GM19025 (cell line): ENCODE data around the gene CHURC1.

Experiments used
- ATAC-seq: cut with Tn5 transposase; IDR thresholded peaks from one replicate; pipeline ENCODE4 v1.9.1; 2021; ENCODE audit warnings: mild to moderate bottlenecking, low read depth, moderate library complexity; ENCODE audit not compliant: unreplicated experiment

The CHURC1 gene

GRCh38 chr14:64953661-64954060 is 39.4 kb downstream of the CHURC1 start:
- ATAC-seq, result no peak

GRCh38 chr14:64954491-64955240 is 40.4 kb downstream of the CHURC1 start:
- no peak for ATAC-seq

GRCh38 chr14:64955297-64955696 is 41.0 kb downstream of the CHURC1 start:
- ATAC-seq, result no peak

GRCh38 chr14:64956697-64957406 is 42.6 kb downstream of the CHURC1 start:
- no peak for ATAC-seq

- ATAC-seq, result no peak
Measured at GRCh38 chr14:64958201-64958600, 43.9 kb downstream of the CHURC1 start.

GRCh38 chr14:64958743-64959142 is 44.5 kb downstream of the CHURC1 start:
- no peak for ATAC-seq

GRCh38 chr14:64960762-64961276 is 46.6 kb downstream of the CHURC1 start:
- no peak for ATAC-seq

GRCh38 chr14:64963611-64964010 is 49.4 kb downstream of the CHURC1 start:
- no peak for ATAC-seq

GRCh38 chr14:64965356-64966000 is 51.2 kb downstream of the CHURC1 start:
- no peak for ATAC-seq

GRCh38 chr14:64966976-64967375 is 52.7 kb downstream of the CHURC1 start:
- no peak for ATAC-seq

- no peak for ATAC-seq
Measured at GRCh38 chr14:64968167-64968566, 53.9 kb downstream of the CHURC1 start.

GRCh38 chr14:64968651-64969050 is 54.4 kb downstream of the CHURC1 start:
- no peak for ATAC-seq

GRCh38 chr14:64970041-64970440 is 55.8 kb downstream of the CHURC1 start:
- no peak for ATAC-seq

- ATAC-seq, result no peak
Measured at GRCh38 chr14:64970776-64971477, 56.7 kb downstream of the CHURC1 start.

- ATAC-seq, result no peak
Measured at GRCh38 chr14:64971491-64971942, 57.3 kb downstream of the CHURC1 start.

- peak; percentile 42 for ATAC-seq
Measured at GRCh38 chr14:64971943-64972791, 57.9 kb downstream of the CHURC1 start, which contains the start of gene RAB15. Gene RAB15 (minus strand): TSS chr14:64972336. CDS start chr14:64972076, 260 bp downstream.

- no peak for ATAC-seq
Measured at GRCh38 chr14:64973026-64973442, 58.8 kb downstream of the CHURC1 start.

GRCh38 chr14:64973826-64974225 is 59.6 kb downstream of the CHURC1 start:
- no peak for ATAC-seq

GRCh38 chr14:64974563-64974962 is 60.3 kb downstream of the CHURC1 start:
- no peak for ATAC-seq
